ENCODE results near the gene EXOC3.

Gene EXOC3

GRCh38 chr5:407051-407450 lies 35.9 kb upstream of the EXOC3 start:
- DNase-seq = no peak

DNA sequence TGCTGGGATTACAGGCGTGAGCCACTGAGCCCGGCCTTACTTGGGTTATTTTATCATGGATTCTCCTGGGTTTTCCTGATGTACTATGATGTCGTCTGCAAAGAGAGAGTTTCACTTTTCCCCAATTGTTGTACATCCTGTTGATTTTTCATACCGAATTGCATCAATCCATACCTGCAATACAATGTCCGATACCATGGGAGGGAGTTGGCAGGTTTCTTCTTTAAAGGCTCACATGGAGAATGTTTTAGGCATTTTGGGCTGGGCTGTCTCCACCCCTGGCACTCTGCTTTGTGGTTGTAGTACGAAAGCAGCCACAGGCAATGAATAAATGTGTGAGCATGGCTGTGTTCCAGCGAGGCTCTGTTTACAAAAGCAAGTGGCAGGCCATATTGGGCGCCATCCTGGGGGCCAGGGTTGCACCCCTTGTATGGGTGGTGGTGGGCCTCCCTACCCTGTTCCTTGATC lies 35.1 kb upstream of the EXOC3 start:
- no peak for DNase-seq

DNA sequence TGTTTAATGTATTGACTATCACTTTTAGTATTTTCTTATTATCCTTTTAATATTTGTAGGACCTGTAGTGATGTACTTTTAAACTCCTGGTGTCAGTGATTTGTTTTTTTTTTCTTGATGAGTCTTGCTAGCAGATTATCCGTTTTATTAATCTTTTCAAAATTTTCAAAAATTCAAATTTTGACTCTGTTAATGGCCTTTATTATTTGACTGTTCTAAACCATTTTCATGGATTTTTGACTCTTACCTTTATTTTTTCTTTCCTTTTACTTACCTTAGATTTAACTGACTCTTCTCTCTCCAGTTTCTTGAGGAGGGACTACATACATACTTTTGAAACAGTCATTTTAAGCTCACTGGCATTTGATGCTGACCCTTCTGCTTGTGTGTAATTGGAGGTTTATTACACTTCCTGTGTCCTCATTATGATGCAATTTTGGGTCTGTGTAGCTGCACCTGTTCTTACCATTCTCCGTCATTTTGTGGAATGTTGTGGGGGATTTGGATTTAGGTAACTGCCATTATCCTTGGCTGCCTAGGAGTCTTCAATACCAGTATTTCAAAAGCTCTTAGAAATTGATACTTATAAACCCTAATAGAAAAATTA lies 32.0 kb upstream of the EXOC3 start:
- no peak for DNase-seq

DNA sequence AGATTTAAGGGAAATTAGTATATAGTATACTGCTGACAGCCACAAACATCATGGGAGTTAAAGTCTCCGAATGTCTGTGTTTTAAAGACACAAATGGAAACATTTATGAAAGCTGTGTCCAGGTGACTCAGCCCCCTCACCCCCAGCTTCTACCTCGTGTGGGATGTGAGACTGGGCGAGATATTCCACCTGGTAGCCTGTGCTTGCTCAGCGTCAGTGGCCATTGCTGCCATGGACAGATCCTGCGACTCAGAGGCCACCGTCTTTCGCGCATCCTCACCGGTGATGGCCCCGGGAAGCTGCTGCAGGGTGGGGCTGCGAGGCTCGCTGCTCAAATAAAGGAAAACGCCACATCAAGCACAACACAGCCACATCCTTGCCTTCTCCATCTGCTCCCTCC lies 31.2 kb upstream of the EXOC3 start:
- DNase-seq = no peak

DNA sequence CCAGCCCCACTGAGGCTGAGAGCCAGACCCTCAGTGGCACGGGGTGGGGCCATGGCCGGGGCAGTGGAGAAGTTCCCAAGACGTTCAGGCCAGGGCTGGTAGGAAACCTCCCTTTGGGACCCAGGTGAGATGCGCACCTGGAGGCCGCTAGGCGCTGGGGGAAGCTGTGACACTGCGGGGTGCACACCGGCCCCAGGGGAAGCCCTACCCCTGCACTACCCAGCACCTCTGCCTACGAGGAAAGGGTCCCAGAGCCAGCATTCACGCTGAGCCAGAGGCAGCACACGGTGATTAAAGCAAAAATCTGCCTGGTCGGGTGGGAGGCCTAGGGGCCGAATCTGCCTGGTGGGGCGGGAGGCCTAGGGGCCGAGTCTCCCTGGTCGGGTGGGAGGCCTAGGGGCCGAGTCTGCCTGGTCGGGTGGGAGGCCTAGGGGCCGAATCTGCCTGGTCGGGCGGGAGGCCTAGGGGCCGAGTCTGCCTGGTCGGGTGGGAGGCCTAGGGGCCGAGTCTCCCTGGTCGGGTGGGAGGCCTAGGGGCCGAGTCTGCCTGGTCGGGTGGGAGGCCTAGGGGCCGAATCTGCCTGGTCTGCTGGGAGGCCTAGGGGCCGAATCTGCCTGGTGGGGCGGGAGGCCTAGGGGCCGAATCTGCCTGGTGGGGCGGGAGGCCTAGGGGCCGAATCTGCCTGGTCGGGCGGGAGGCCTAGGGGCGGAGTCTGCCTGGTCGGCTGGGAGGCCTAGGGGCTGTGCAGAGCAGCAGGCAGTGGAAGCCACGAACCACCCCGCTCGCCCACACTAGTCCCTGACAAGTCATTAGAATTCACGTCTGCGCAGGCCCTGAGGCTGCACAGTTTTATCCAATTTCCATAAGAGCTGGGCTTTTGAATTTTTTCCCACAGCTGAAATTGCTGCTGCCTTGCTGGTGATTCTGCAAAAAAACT lies 27.7 kb upstream of the EXOC3 start:
- peak in 9 of 56 donors; percentile 7 to 82 (median 30) for DNase-seq

DNA sequence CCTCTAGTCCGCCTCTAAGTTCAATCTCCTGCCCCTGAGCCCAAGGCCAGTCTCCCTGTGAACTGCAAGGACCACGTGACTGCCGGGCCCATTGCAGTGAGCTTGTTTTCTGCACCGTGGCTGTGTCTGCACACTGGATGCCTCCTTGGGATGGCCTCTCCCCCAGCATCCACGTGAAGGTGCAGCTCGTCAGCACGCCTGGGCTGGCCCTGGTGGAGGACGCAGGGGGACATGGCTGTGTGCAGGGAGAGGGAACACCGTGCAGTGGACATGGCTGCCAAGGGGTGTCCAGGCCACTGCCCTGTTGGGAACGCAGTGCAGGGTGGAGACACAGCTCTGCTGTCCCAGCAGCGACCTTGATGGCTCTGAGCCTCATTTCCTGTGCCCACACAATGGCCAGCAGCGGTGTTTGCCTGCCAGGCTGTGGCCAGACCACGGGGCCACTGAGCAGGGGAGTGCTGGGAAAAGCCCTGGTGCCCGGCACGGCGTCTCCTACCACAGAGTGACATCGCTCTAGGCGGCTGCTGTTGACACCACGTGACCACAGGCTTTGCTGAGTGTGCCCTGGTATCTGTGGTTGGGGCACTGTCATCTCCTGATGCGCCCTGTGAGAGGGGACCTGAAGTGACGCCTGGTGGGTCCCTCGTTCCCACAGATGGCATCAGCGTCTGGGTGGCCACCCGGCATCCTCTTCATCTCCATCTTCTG lies 26.9 kb upstream of the EXOC3 start:
- no peak for DNase-seq

GRCh38 chr5:416636-416960 lies 26.4 kb upstream of the EXOC3 start:
- no peak for DNase-seq

DNA sequence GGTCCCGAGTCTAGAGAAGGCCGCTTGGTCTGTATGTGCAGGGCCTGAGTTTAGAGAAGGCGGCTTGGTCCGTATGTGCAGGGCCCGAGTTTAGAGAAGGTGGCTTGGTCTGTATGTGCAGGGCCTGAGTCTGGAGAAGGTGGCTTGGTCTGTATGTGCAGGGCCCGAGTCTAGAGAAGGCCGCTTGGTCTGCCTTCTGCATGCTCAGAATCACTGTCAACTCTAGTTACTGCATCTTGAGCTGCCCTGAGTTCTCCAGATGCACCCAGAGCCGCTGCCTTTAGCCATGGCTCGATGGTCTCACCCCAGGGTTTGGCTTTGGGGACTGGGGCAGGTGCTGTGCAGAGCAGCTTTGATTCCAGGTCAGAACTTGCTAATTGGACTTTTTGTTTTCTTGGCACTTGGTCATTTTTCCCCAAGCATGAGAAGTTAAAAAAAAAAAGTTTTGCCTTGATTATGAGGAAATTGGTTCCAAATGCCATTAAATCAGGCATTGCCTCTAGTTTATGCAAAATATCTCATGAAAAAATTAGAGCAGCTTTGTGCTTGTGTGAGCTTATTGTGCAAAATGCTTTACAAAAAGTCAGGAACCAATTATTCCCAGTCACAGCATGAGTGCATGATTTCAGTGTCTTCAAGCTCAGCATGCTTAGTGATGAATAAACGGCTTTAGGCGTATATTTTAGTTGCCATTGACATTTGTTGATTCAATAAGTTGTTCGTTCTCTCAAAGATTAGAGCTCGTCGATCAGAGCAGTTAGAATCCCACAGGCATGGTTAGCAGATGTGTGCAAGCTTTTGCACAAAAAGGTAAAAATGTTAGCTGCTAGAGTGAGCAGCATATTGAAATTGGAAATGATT lies 25.4 kb upstream of the EXOC3 start:
- no peak for DNase-seq

DNA sequence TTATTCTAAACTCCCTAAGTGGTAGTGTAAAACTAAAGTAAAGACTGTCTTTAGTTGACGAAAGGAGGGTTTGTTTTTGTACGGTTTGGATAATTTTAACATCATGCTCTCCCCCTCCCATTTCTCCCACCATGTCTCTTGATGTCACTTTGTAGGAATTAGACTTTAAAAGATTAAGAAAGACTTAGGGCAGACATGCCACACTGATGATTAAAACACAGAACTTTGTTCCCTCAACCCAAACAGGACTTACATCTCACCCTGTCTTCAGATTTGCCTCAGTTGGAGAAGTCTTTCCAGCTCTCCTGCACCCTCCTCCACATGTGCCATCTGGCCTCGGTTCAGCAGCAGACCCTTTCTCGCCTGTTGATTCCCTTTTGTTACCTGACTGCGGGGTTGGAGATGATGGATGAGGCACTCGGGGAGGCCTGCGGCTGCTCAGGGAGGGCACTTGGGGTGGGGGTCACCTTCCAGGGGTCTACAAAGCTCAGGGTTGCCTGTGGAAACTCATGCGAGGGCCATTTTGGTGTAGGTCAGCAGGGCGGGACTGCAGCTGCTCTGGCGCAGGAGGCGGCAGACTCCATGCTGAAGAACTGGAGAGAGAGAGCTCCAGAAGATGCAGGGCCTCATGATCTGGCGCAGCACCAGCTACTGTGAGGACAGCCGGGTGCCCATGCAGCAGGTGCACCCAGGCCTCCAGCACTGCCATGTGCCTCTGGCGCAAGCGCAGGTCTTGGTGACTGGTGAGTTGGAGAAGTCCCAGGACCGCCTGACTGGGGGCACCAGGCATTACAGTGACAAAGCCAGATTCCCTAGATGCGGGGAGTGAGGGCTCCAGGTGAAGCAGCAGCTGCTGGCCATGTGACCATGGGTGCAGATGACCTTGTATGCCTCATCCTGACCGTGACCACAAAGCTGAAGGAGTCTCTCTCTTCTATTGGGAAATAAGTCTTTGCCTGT lies 24.5 kb upstream of the EXOC3 start:
- no peak for DNase-seq

DNA sequence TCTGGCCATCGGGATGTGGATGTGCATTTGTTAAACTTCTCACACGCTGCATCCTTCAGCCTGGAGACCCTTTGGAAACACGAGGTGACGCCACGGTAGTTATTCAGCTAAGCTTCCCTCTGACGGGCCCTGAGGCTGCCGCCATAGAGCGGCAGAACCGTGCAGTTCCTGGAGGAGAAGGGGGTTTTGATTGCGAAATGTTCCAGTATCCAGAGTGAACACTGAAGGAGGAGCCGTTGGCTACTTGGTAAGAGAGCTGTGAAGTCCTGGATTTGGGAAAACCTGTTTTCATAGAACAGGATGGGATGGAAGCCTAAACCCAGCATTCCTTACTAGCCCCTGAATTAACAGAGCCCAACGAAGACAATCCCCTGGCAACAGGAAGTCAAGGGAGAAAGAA lies 23.0 kb upstream of the EXOC3 start:
- DNase-seq = no peak

GRCh38 chr5:420632-421286 lies 22.2 kb upstream of the EXOC3 start:
- no peak for DNase-seq

GRCh38 chr5:421287-421880 lies 21.6 kb upstream of the EXOC3 start:
- no peak for DNase-seq

- DNase-seq = no peak
These were observed 21.1 kb upstream of the EXOC3 start for GRCh38 chr5:421901-422300.

- no peak for DNase-seq
These were observed 20.4 kb upstream of the EXOC3 start for GRCh38 chr5:422323-423232.

DNA sequence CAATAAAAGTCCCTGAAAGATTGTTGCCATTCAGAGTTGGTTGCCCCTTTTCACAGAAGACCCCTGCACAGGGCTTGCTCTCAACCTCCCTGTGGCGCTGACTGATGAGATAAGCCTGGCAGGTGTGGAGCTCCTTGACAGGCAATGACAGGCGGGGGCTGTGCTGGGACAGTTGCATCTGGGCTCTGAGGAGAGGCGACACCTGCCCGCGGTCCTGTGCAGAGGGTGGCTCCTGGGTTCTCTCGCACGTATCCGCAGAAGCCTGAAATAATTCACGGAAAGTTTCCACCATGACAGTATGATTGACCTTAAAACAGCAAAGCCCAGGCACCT lies 19.8 kb upstream of the EXOC3 start:
- no peak for DNase-seq

DNA sequence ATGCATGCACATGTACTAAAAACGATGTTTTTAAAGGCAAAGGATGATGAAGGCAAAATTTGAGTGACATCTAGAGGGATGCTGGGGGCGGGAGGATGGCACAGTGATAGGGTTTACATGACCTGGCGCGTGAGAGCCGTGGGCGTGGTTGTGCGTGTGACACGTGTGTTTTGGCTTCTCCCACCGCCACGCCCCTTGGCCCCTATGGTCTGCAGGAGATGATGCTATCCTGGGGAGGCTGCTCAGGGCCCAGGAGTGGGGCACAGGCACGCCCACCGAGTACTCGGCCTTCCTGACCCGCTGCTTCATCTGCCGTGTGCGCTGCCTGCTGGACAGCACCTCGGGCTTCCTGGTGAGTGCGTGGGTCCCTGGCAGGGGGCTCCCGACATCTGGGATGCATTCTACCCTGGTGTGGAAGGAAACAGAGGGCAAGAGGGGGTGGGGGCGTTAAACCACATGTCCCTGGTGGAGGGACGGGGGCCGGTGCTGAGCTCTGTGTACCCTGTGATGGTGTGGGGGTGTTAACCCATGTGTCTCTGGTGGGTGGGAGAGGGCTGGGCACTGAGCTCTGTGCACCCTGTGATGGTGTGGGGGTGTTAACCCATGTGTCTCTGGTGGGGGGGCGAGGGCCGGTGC lies 19.2 kb upstream of the EXOC3 start:
- DNase-seq = no peak

- DNase-seq = no peak
These were observed 18.5 kb upstream of the EXOC3 start for GRCh38 chr5:424301-425110.
